HCT116 (cell line): Measurements from ENCODE around the gene TCF23.

Experiments
- CEBPB ChIP-seq: IDR thresholded peaks from 2 replicates; pipeline ENCODE4 v1.6.1; 2012; ENCODE audit warnings: low read depth
- CTCF ChIP-seq, 3 experiments: fragments of 200-600 bp in 1 of 3; sonication (generic) in 1 of 3; IDR thresholded peaks in 2 of 3; conservative IDR thresholded peaks in 1 of 3; 2 replicates each; pipeline ENCODE4 v1.5.1; 2012 to 2017; ENCODE audit warnings: low read depth in 2 of 3, low read length in 2 of 3, antibody characterized with exemption in 1 of 3, borderline replicate concordance in 1 of 3, control low read depth in 1 of 3, mild to moderate bottlenecking in 1 of 3, mixed read lengths in 1 of 3, mixed run types in 1 of 3, moderate library complexity in 1 of 3; ENCODE audit not compliant: insufficient read depth in 1 of 3
- EZH2 ChIP-seq: fragments of 200-600 bp; sonication (generic); IDR thresholded peaks from 2 replicates; pipeline ENCODE4 v1.6.1; 2017; ENCODE audit warnings: antibody characterized with exemption, mixed run types
- FOSL1 ChIP-seq: IDR thresholded peaks from 2 replicates; pipeline ENCODE4 v1.6.1; 2012; ENCODE audit warnings: low read depth
- MAX ChIP-seq: IDR thresholded peaks from 2 replicates; pipeline ENCODE4 v1.6.1; 2012
- POLR2A ChIP-seq: IDR thresholded peaks from 2 replicates; pipeline ENCODE4 v1.7.0; 2011; ENCODE audit warnings: borderline replicate concordance; ENCODE audit not compliant: insufficient read depth, insufficient read length; ENCODE audit errors: extremely low read depth
- POLR2AphosphoS5 ChIP-seq: IDR thresholded peaks from 2 replicates; pipeline ENCODE4 v1.6.1; 2011; ENCODE audit warnings: mild to moderate bottlenecking, low read depth, low read length, moderate library complexity
- RAD21 ChIP-seq: IDR thresholded peaks from 2 replicates; pipeline ENCODE4 v1.6.1; 2012; ENCODE audit warnings: low read depth, mild to moderate bottlenecking
- SP1 ChIP-seq: IDR thresholded peaks from 2 replicates; pipeline ENCODE4 v1.6.1; 2012; ENCODE audit warnings: low read depth
- SRF ChIP-seq: IDR thresholded peaks from 2 replicates; pipeline ENCODE4 v1.6.1; 2012; ENCODE audit warnings: low read depth
- YY1 ChIP-seq: IDR thresholded peaks from 2 replicates; pipeline ENCODE4 v1.6.1; 2011; ENCODE audit warnings: low read length, low read depth, moderate library complexity, mild to moderate bottlenecking; ENCODE audit not compliant: insufficient replicate concordance; ENCODE audit errors: extremely low read depth
- ZFX ChIP-seq: fragments of 450-650 bp; IDR thresholded peaks from 2 replicates; pipeline ENCODE4 v1.6.1; 2017

GRCh38 chr2:27117995-27118524, 30.7 kb upstream of the TCF23 start:
- TF ChIP-seq CTCF (IDR thresholded peaks at IDR 0.05 in 2 of 3, conservative IDR thresholded peaks at IDR 0.05 in 1 of 3; ENCODE audit: borderline replicate concordance in 1 of 3, insufficient read depth in 1 of 3, low read depth in 2 of 3, low read length in 2 of 3), result no peak
- TF ChIP-seq RAD21, result no peak
- TF ChIP-seq POLR2AphosphoS5, result no peak
- TF ChIP-seq CEBPB, result no peak
- TF ChIP-seq FOSL1, result no peak
- TF ChIP-seq YY1, result no peak
- no peak for TF ChIP-seq ZFX
- no peak for TF ChIP-seq MAX
- no peak for TF ChIP-seq EZH2
- no peak for TF ChIP-seq POLR2A
- no peak for TF ChIP-seq SRF
- no peak for TF ChIP-seq SP1
